Stimulated activated CD8-positive, alpha-beta memory T cell treated with anti-CD3 and anti-CD28 coated beads, Interleukin-15, amount 100 ng/mL, for 24 hours (primary cell): ENCODE data around the gene NFKBIA.
"Not testable (repeated sequence)": the region's sequence is repeated elsewhere in the genome, so short reads cannot be mapped to it uniquely, and the experiment has no call there.

ENCODE experiments used
- DNase-seq: peaks from one replicate; pipeline ENCODE4 v3.0.0-alpha.2; 2020; ENCODE audit warnings: low read depth

NFKBIA gene

GRCh38 chr14:35390577-35391387, 13.8 kb downstream of the NFKBIA start:
- DNase-seq = no peak

GRCh38 chr14:35389315-35389667, 15.3 kb downstream of the NFKBIA start:
- no peak for DNase-seq

- no peak for DNase-seq
These were observed 15.8 kb downstream of the NFKBIA start for GRCh38 chr14:35388656-35389314.

- DNase-seq = no peak
These were observed 16.6 kb downstream of the NFKBIA start for GRCh38 chr14:35387713-35388579.

- DNase-seq = no peak
These were observed 17.3 kb downstream of the NFKBIA start for GRCh38 chr14:35387219-35387618.

GRCh38 chr14:35386673-35387125, 17.9 kb downstream of the NFKBIA start:
- DNase-seq = no peak

- no peak for DNase-seq
These were observed 19.3 kb downstream of the NFKBIA start for GRCh38 chr14:35385042-35385839.

- no peak for DNase-seq
These were observed 20.0 kb downstream of the NFKBIA start for GRCh38 chr14:35384455-35385041.

GRCh38 chr14:35383569-35384454, 20.7 kb downstream of the NFKBIA start:
- DNase-seq = no peak

- no peak for DNase-seq
These were observed 23.8 kb downstream of the NFKBIA start for GRCh38 chr14:35380794-35381193.

- not testable (repeated sequence) for DNase-seq
These were observed 25.2 kb downstream of the NFKBIA start for GRCh38 chr14:35379234-35379933.

GRCh38 chr14:35378425-35379233, 25.9 kb downstream of the NFKBIA start:
- no peak for DNase-seq

- no peak for DNase-seq
These were observed 29.0 kb downstream of the NFKBIA start for GRCh38 chr14:35375558-35376025.

GRCh38 chr14:35374263-35374712, 30.3 kb downstream of the NFKBIA start:
- no peak for DNase-seq

GRCh38 chr14:35373208-35373607, 31.3 kb downstream of the NFKBIA start:
- DNase-seq = not testable (repeated sequence)

- DNase-seq = no peak
These were observed 33.6 kb downstream of the NFKBIA start for GRCh38 chr14:35370969-35371368.

- no peak for DNase-seq
These were observed 34.8 kb downstream of the NFKBIA start for GRCh38 chr14:35369701-35370191.
